ENCODE results near the gene IFT80. TPM values are rescaled to one million over a fixed set of nuclear protein-coding genes. Genes with fewer than 3 reads are reported as not detected.
A peak's percentile ranks its signal among the peaks of the same experiment; 100 is the strongest.

Gene IFT80
- total and polyA plus RNA-seq, 10 of the 15 experiments (the other 5 are each of a cell fraction or from before 2014, with no cell fraction given), result 6.5 to 21.5 (median 14.1) TPM

GRCh38 chr3:160331127-160331937, 67.7 kb downstream of the IFT80 start:
- DNase-seq (ENCODE audit: low read depth, low spot score) (no peak), ATAC-seq (peak; percentile 47; the same call in 2 of the 3 replicates), FAIRE-seq (no peak)
- Histone ChIP-seq H3K4me2 (ENCODE audit: control insufficient read depth, insufficient read depth) (no peak overlapping the region), H3K9ac (ENCODE audit: control insufficient read depth, insufficient read depth, low read length) (no peak overlapping the region), H3K79me2 (ENCODE audit: control insufficient read depth, insufficient read depth, low read length) (no peaks in the 10 kb centered on the region), H3K4me3 (no peak overlapping the region), H3K27ac (ENCODE audit: control insufficient read depth, insufficient read depth) (no peak overlapping the region), H3K9me3 (replicated peaks; ENCODE audit: control insufficient read depth, insufficient read depth, low read length) (no peaks in the 10 kb centered on the region), H3K27me3 (replicated peaks in 1 of 2; ENCODE audit: control insufficient read depth in 2 of 2, insufficient read depth in 2 of 2, low read length in 1 of 2) (no peaks in the 10 kb centered on the region), H2AFZ (ENCODE audit: control insufficient read depth, low read depth, low read length) (no peak overlapping the region), H3K4me1 (ENCODE audit: control insufficient read depth, insufficient read depth, low read length) (no peaks in the 10 kb centered on the region), H3K36me3 (ENCODE audit: control insufficient read depth in 2 of 2, insufficient read depth in 2 of 2, low read length in 1 of 2) (no peaks in the 10 kb centered on the region), H4K20me1 (ENCODE audit: control insufficient read depth, insufficient read depth) (no peaks in the 10 kb centered on the region)
- TF ChIP-seq SREBF1 (IDR thresholded peaks at IDR 0.05; ENCODE audit: low read length), result no peak
- peak; percentile 20; the same call in 1 of the 2 replicates for TF ChIP-seq RUNX3 (IDR thresholded peaks at IDR 0.05; ENCODE audit: low read length)
- no peak for TF ChIP-seq MYC (IDR thresholded peaks at IDR 0.05; ENCODE audit: insufficient read depth, insufficient read length, insufficient replicate concordance, low read length, severe bottlenecking)
- no peak for TF ChIP-seq ELK1 (IDR thresholded peaks at IDR 0.05; ENCODE audit: low read depth, low read length)
- RAD21 ChIA-PET (ENCODE audit: unreplicated experiment), result no interaction called here
- in situ Hi-C loops (cut with MboI), result no loop called here
- POLR2A ChIA-PET, result no interaction called here
- BruUV-seq (replicated peaks), result no TSS peak
- CTCF ChIA-PET, result interaction anchor here (1.8 kb wide), 1 partner anchor 9 kb away, joined by 6 read pairs; no protein-coding TSS in a partner anchor
- SMC1A ChIA-PET (ENCODE audit: uncharacterized antibody, unreplicated experiment), result no interaction called here
- intact Hi-C loops (cut with micrococcal nuclease; ENCODE audit: unreplicated experiment), result no loop called here
- WGBS (ENCODE audit: insufficient coverage, insufficient replicate concordance, low lambda C conversion rate, missing lambda C conversion rate), result 97% methylated on average over 3 of the region's 3 CpGs

- H3K27me3 ChIP-seq (replicated peaks in 1 of 2; ENCODE audit: control insufficient read depth in 2 of 2, insufficient read depth in 2 of 2, low read length in 1 of 2), result no peaks in the 10 kb centered on the region
- RAD21 ChIA-PET (ENCODE audit: unreplicated experiment), result no interaction called here
- intact Hi-C loops (cut with micrococcal nuclease; ENCODE audit: unreplicated experiment), result no loop called here
- no peak overlapping the region for H3K27ac ChIP-seq (ENCODE audit: control insufficient read depth, insufficient read depth)
- DNase-seq (ENCODE audit: low read depth, low spot score) (no peak), FAIRE-seq (no peak), ATAC-seq (no peak)
- in situ Hi-C loops (cut with MboI), result no loop called here
- SMC1A ChIA-PET (ENCODE audit: uncharacterized antibody, unreplicated experiment), result interaction anchor here (0.6 kb wide), 1 partner anchor 143 kb away, joined by 3 read pairs; no protein-coding TSS in a partner anchor
- H3K4me1 ChIP-seq (ENCODE audit: control insufficient read depth, insufficient read depth, low read length), result no peaks in the 10 kb centered on the region
- POLR2A ChIA-PET, result interaction anchor here (1.0 kb wide), 1 partner anchor 19 kb away, joined by 3 read pairs; no protein-coding TSS in a partner anchor
- H2AFZ ChIP-seq (ENCODE audit: control insufficient read depth, low read depth, low read length), result no peak overlapping the region
- no peaks in the 10 kb centered on the region for H3K79me2 ChIP-seq (ENCODE audit: control insufficient read depth, insufficient read depth, low read length)
- H3K4me3 ChIP-seq, result no peak overlapping the region
- no peak overlapping the region for H3K4me2 ChIP-seq (ENCODE audit: control insufficient read depth, insufficient read depth)
- CTCF ChIA-PET, result interaction anchor here (1.0 to 1.8 kb wide), 2 partner anchors 9 to 168 kb away, joined by 3 to 6 read pairs; no protein-coding TSS in a partner anchor
- no peaks in the 10 kb centered on the region for H3K9me3 ChIP-seq (replicated peaks; ENCODE audit: control insufficient read depth, insufficient read depth, low read length)
- no peaks in the 10 kb centered on the region for H4K20me1 ChIP-seq (ENCODE audit: control insufficient read depth, insufficient read depth)
- BruUV-seq (replicated peaks), result no TSS peak
- no peaks in the 10 kb centered on the region for H3K36me3 ChIP-seq (ENCODE audit: control insufficient read depth in 2 of 2, insufficient read depth in 2 of 2, low read length in 1 of 2)
- H3K9ac ChIP-seq (ENCODE audit: control insufficient read depth, insufficient read depth, low read length), result no peak overlapping the region
- TF ChIP-seq CBX5 (IDR thresholded peaks at IDR 0.05; ENCODE audit: low read depth), result no peak
- TF ChIP-seq LARP7 (IDR thresholded peaks at IDR 0.05), result no peak
- no peak for TF ChIP-seq STAT1 (conservative IDR thresholded peaks at IDR 0.05)
- TF ChIP-seq ZSCAN29 (IDR thresholded peaks at IDR 0.05), result no peak
- TF ChIP-seq TCF7 (IDR thresholded peaks at IDR 0.05; ENCODE audit: borderline replicate concordance), result no peak
- TF ChIP-seq MEF2B (IDR thresholded peaks at IDR 0.05; ENCODE audit: partially characterized antibody, poor library complexity, severe bottlenecking), result no peak
- no peak for TF ChIP-seq YY1 (IDR thresholded peaks at IDR 0.05; ENCODE audit: low read depth, low read length)
- no peak for TF ChIP-seq SIX5 (IDR thresholded peaks at IDR 0.05; ENCODE audit: low read depth, low read length, severe bottlenecking)
- TF ChIP-seq MYC (IDR thresholded peaks at IDR 0.05; ENCODE audit: insufficient read depth, insufficient read length, insufficient replicate concordance, low read length, severe bottlenecking), result no peak
- TF ChIP-seq REST (IDR thresholded peaks at IDR 0.05; ENCODE audit: low read depth, low read length), result no peak
Observed at GRCh38 chr3:160330690-160331089, 68.3 kb downstream of the IFT80 start.

Data from GM12878 (cell line).